ENCODE results near the gene C2CD2. TPM values are rescaled to one million over a fixed set of nuclear protein-coding genes. Genes with fewer than 3 reads are reported as not detected.

C2CD2 gene
- total and polyA plus RNA-seq, 8 donors, result 7.9 to 16.8 (median 11.3) TPM

DNA sequence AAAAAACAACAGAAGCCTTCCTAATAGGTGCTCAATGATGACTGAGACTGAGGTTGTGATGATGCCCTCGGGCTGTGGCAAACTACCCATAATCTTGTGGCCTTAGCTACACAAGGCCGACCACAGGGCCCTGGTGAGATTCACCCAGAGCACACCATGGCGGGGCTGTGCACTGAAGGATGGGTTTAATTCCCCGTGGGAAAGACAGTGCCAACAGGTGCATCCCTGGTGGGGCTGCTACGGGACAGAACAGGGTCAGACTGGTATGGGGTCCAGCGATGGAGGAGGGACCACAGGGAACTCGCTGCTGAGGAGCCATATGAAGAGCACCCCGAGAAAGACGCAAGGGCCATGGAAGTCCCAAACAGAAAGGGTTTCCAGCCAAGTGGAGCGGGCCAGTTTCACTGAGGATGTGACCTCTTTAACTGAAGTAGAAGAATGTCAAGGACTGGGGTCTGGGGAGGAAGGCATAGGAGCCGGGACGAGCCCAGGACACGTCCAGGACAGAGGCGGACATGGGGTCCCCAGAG, 96.0 kb downstream of the C2CD2 start:
- Histone ChIP-seq H3K4me1 (no peaks in the 10 kb centered on the region), H3K27me3 (no peaks in the 10 kb centered on the region), H3K27ac (no peak overlapping the region), H3K4me3 (no peak overlapping the region), H3K9me3 (no peaks in the 10 kb centered on the region), H3K36me3 (peaks cover 0 to 8% (median 0%) of the 10 kb centered on the region in 3 donors)
- intact Hi-C loops (cut with DNase I), result no loop called here
- ATAC-seq (no peak), DNase-seq (no peak), FAIRE-seq (no peak)
- TF ChIP-seq, protein P1, sequence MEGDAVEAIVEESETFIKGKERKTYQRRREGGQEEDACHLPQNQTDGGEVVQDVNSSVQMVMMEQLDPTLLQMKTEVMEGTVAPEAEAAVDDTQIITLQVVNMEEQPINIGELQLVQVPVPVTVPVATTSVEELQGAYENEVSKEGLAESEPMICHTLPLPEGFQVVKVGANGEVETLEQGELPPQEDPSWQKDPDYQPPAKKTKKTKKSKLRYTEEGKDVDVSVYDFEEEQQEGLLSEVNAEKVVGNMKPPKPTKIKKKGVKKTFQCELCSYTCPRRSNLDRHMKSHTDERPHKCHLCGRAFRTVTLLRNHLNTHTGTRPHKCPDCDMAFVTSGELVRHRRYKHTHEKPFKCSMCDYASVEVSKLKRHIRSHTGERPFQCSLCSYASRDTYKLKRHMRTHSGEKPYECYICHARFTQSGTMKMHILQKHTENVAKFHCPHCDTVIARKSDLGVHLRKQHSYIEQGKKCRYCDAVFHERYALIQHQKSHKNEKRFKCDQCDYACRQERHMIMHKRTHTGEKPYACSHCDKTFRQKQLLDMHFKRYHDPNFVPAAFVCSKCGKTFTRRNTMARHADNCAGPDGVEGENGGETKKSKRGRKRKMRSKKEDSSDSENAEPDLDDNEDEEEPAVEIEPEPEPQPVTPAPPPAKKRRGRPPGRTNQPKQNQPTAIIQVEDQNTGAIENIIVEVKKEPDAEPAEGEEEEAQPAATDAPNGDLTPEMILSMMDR (IDR thresholded peaks at IDR 0.05), result no peak
- 93 to 95% methylated on average over 14 of the region's 14 CpGs for WGBS, 2 donors

DNA sequence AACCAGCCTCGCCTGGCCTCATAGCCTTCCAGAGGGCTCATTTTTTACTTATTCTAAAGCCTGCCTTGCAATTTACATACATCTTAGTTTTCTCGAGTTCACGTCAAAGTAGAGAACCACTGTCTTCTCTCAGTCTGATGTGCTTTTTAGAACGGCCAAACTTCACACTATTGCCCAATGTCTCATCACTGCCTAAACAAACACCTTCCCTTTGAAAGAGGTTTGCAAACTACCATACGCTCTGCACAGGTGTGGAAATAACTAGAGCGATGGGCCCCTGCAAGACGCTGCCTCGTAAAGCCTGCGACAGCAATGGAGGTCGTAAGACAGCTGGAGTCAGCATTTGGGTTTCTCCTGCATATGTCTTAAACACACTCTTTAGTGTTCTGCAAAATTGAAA, 97.2 kb downstream of the C2CD2 start:
- DNase-seq (no peak), ATAC-seq (no peak), FAIRE-seq (no peak)
- H3K27ac ChIP-seq, result no peak overlapping the region
- no peaks in the 10 kb centered on the region for H3K27me3 ChIP-seq
- 83 to 94% methylated on average over 10 of the region's 10 CpGs for WGBS, 2 donors
- intact Hi-C loops (cut with DNase I), result no loop called here
- no peaks in the 10 kb centered on the region for H3K4me1 ChIP-seq
- H3K36me3 ChIP-seq, result peaks cover 0 to 8% (median 0%) of the 10 kb centered on the region in 3 donors
- TF ChIP-seq, protein P1 (IDR thresholded peaks at IDR 0.05), result no peak
- no peaks in the 10 kb centered on the region for H3K9me3 ChIP-seq
- H3K4me3 ChIP-seq, result no peak overlapping the region

DNA sequence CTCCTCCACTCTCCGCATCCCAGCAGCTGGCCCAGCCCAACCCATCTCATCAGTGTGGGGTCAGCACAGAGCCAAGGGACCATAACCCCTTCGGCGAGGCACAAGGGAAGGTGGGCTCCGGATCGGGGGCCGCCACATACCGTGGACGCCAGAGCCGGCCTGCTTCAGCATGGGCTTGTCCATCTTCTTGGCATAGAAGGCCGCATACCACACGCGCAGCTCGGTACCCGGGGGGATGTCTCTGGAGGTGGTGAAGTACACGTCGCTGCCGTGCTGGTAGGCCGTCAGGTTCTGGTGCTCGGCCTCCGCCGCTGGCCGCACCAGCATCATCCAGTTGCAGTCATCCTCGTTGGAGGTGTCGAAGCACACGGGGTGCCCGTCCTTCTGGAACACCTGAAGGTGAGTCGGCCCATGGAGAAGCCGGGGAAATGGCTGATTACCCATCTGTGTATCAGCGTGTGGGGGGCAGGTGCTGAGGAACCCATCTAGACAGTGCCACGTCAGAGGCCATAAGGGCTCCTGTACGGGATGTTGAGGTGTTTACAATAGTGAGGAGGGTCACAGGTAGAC, 99.3 kb downstream of the C2CD2 start:
- Histone ChIP-seq H3K27ac (no peak overlapping the region), H3K4me1 (no peaks in the 10 kb centered on the region), H3K36me3 (peaks cover 0 to 8% (median 0%) of the 10 kb centered on the region in 3 donors), H3K9me3 (no peaks in the 10 kb centered on the region), H3K4me3 (no peak overlapping the region), H3K27me3 (no peaks in the 10 kb centered on the region)
- FAIRE-seq (no peak), DNase-seq (no peak), ATAC-seq (no peak)
- 94 to 95% methylated on average over 31 of the region's 31 CpGs for WGBS, 2 donors
- TF ChIP-seq, protein P1 (IDR thresholded peaks at IDR 0.05), result no peak
- intact Hi-C loops (cut with DNase I), result no loop called here

DNA sequence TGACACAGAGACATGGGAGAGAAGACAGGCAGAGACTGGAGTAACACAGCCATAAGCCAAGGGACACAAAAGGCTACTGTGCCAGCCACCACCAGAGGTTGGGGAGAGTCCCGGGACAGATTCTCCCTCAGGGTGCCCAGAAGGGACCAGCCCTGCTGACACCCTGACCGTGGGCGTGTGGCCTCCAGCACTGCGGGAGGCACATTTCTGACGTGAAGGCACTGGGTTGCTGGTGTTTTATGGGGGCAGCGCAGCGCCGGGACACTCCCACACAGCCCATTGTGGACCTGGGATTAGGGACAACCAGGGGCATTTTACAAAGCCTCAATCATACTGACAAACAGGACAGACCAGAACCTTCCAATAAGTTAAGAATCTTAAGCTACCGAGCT, 100.9 kb downstream of the C2CD2 start:
- no peak overlapping the region for H3K4me3 ChIP-seq
- no peaks in the 10 kb centered on the region for H3K9me3 ChIP-seq
- ATAC-seq, result no peak
- peaks cover 0 to 8% (median 0%) of the 10 kb centered on the region in 3 donors for H3K36me3 ChIP-seq
- H3K4me1 ChIP-seq, result no peaks in the 10 kb centered on the region
- no peak overlapping the region for H3K27ac ChIP-seq
- TF ChIP-seq, protein P1 (IDR thresholded peaks at IDR 0.05), result no peak
- no peak for DNase-seq
- WGBS, 2 donors, result 94 to 95% methylated on average over 9 of the region's 9 CpGs
- FAIRE-seq, result no peak
- H3K27me3 ChIP-seq, result no peaks in the 10 kb centered on the region
- intact Hi-C loops (cut with DNase I), result no loop called here

DNA sequence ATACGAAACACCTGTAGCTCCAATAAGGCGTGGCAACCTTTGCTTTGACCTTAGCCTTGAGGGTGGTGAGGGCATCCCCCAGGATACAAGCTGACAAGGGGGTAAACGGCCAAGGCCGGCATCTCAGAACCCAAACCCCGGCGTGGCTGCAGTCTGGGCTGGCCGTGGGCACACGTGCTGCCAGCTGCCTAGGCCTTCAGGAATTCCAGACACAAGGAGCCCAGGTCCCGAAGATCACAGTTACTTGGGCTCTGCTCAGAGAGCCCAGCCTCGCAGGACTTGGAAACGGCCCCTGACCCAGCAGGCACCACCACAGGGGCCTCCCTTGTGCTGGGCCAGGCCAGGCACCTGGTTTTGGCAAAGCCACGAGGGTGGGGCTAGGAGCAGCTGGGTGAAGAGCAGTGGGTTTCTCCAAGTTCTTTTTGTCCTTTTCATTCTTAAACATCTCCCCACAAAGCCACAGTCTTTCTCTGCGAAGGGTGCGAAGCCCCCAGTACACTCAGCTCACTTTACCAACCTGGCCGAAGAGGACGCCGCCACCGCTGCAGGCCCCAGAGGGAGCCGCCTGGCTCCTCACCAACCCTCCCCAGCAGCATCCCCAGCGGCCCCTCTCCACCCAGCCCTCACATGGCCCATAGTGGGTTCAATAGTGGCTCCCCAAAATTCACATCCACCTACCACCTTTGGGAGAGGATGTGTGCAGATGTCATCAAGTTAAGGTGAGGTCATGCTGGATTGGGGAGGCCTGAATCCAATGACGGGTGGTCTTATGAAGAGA, 101.5 kb downstream of the C2CD2 start:
- Histone ChIP-seq H3K9me3 (no peaks in the 10 kb centered on the region), H3K4me3 (no peak overlapping the region), H3K27ac (no peak overlapping the region), H3K36me3 (peaks cover 0 to 8% (median 0%) of the 10 kb centered on the region in 3 donors), H3K27me3 (no peaks in the 10 kb centered on the region), H3K4me1 (no peaks in the 10 kb centered on the region)
- no peak for ATAC-seq
- TF ChIP-seq, protein P1 (IDR thresholded peaks at IDR 0.05), result no peak
- DNase-seq, result no peak
- intact Hi-C loops (cut with DNase I), result no loop called here
- WGBS, 2 donors, result 87% methylated on average over 19 to 21 of the region's 21 CpGs
- FAIRE-seq, result no peak
